PC-3 (cell line): ENCODE results near the gene PARP6. TPM values are rescaled to one million over a fixed set of nuclear protein-coding genes. Genes with fewer than 3 reads are reported as not detected.

ENCODE experiments used
- ATAC-seq: fragments of 200-7000 bp; cut with Tn5 transposase; 2 replicates; pipeline ENCODE4 v1.9.1; 2020; ENCODE audit warnings: mild to moderate bottlenecking, moderate library complexity
- BruUV-seq: library from RNA; stranded (reverse); fragments of 400-500 nt; replicated peaks from 2 replicates; lab custom pipeline; 2021; lab: Mats Ljungman, UMichigan
- CTCF ChIA-PET: fragments of 300-600 bp; sonication (Branson Sonifier 250); formaldehyde crosslinking; loops from one replicate; lab custom pipeline; 2022; ENCODE audit warnings: antibody characterized with exemption; lab: Charles Lee
- POLR2A ChIA-PET: fragments of 300-600 bp; sonication (Branson Sonifier 250); formaldehyde crosslinking; loops from one replicate; lab custom pipeline; 2022; ENCODE audit warnings: antibody characterized with exemption; ENCODE audit not compliant: unreplicated experiment; lab: Charles Lee
- DNase-seq: peaks from one replicate; pipeline ENCODE4 v3.0.0-alpha.2; 2015
- H2AFZ ChIP-seq: fragments of 300-600 bp; sonication (generic); 2 replicates; pipeline ENCODE4 v1.6.0; 2016; ENCODE audit warnings: antibody characterized with exemption, low read length
- H3F3A ChIP-seq: fragments of 300-600 bp; sonication (generic); one replicate; pipeline ENCODE4 v1.6.0; 2017; ENCODE audit warnings: antibody characterized with exemption, low read length, control low read depth, mild to moderate bottlenecking; ENCODE audit not compliant: unreplicated experiment
- H3K27ac ChIP-seq: fragments of 300-600 bp; sonication (generic); 2 replicates; pipeline ENCODE4 v1.5.1; 2016; ENCODE audit warnings: mild to moderate bottlenecking, low read length
- H3K27me3 ChIP-seq: fragments of 300-600 bp; sonication (generic); 2 replicates; pipeline ENCODE4 v1.6.1; 2016; ENCODE audit warnings: low read length, mixed read lengths
- H3K36me3 ChIP-seq: fragments of 300-600 bp; sonication (generic); 2 replicates; pipeline ENCODE4 v1.6.1; 2016; ENCODE audit warnings: low read depth, mixed run types, low read length, mixed read lengths
- H3K4me1 ChIP-seq: fragments of 300-600 bp; sonication (generic); 2 replicates; pipeline ENCODE4 v1.5.1; 2016; ENCODE audit warnings: low read length; ENCODE audit not compliant: insufficient read depth
- H3K4me2 ChIP-seq: fragments of 300-600 bp; sonication (generic); 2 replicates; pipeline ENCODE4 v1.6.0; 2016; ENCODE audit warnings: low read length
- H3K4me3 ChIP-seq: fragments of 300-600 bp; sonication (generic); 2 replicates; pipeline ENCODE4 v1.5.1; 2016; ENCODE audit warnings: mild to moderate bottlenecking, low read length, mixed read lengths
- H3K79me2 ChIP-seq: fragments of 300-600 bp; sonication (generic); 2 replicates; pipeline ENCODE4 v1.6.1; 2017; ENCODE audit warnings: low read length, mixed read lengths
- H3K9ac ChIP-seq: fragments of 300-600 bp; sonication (generic); 2 replicates; pipeline ENCODE4 v1.6.0; 2016; ENCODE audit warnings: mild to moderate bottlenecking, low read length
- H3K9me2 ChIP-seq: fragments of 300-600 bp; sonication (generic); replicated peaks from 2 replicates; pipeline ENCODE4 v1.6.1; 2016; ENCODE audit warnings: mixed run types, low read length, mixed read lengths
- H3K9me3 ChIP-seq: fragments of 300-600 bp; sonication (generic); 2 replicates; pipeline ENCODE4 v1.6.1; 2016; ENCODE audit warnings: low read length, mixed read lengths
- H4K20me1 ChIP-seq: fragments of 300-600 bp; sonication (generic); 2 replicates; pipeline ENCODE4 v1.6.1; 2016; ENCODE audit warnings: low read length, mixed read lengths
- CTCF ChIP-seq: fragments of 300-600 bp; sonication (generic); conservative IDR thresholded peaks from 2 replicates; pipeline ENCODE4 v1.5.1; 2017; ENCODE audit warnings: antibody characterized with exemption, low read depth, mild to moderate bottlenecking, low read length
- EZH2 ChIP-seq: fragments of 300-600 bp; sonication (generic); IDR thresholded peaks from one replicate; pipeline ENCODE4 v1.6.1; 2017; ENCODE audit warnings: antibody characterized with exemption, mild to moderate bottlenecking, low read length; ENCODE audit not compliant: unreplicated experiment
- EZH2phosphoT487 ChIP-seq: fragments of 300-600 bp; sonication (generic); IDR thresholded peaks from 2 replicates; pipeline ENCODE4 v1.6.1; 2018; ENCODE audit warnings: mild to moderate bottlenecking, antibody characterized with exemption, low read length, borderline replicate concordance
- intact Hi-C: fragments of 100-400 bp; cut with micrococcal nuclease; formaldehyde crosslinking; loops from 2 replicates; pipeline ENCODE4 v1.9.0; 2023
- total RNA-seq: library from RNA; depleted of rRNA; stranded (reverse); fragments of >200 nt; gene quantifications from 2 replicates; pipeline ENCODE4 v1.2.3, GENCODE V29; 2014

PARP6 gene
- total RNA-seq, 1 experiment from 2014 or later, result not detected

GRCh38 chr15:72285927-72286516 lies 13.7 kb upstream of the PARP6 start:
- Histone ChIP-seq H3K9me2 (no peaks in the 10 kb centered on the region), H2AFZ (no peak overlapping the region), H3K9ac (no peak overlapping the region), H3K27me3 (no peaks in the 10 kb centered on the region), H3K36me3 (no peaks in the 10 kb centered on the region), H3K27ac (no peak overlapping the region), H3F3A (no peaks in the 10 kb centered on the region), H3K9me3 (no peaks in the 10 kb centered on the region), H3K4me1 (no peaks in the 10 kb centered on the region), H3K4me2 (no peak overlapping the region), H3K4me3 (no peak overlapping the region), H3K79me2 (no peaks in the 10 kb centered on the region), H4K20me1 (no peaks in the 10 kb centered on the region)
- no TSS peak for BruUV-seq
- peak; percentile 59 for DNase-seq
- POLR2A ChIA-PET, result no interaction called here
- CTCF ChIA-PET, result no interaction called here
- peak; percentile 63 for TF ChIP-seq CTCF
- TF ChIP-seq EZH2phosphoT487, result no peak
- intact Hi-C loops, result loop anchor here (1.0 kb wide), 1 partner anchor 87 kb away; no protein-coding TSS in a partner anchor
- peak; percentile 80 for ATAC-seq

- no peaks in the 10 kb centered on the region for H3K27me3 ChIP-seq
- ChIA-PET POLR2A (no interaction called here), CTCF (no interaction called here)
- no peak overlapping the region for H3K9ac ChIP-seq
- H2AFZ ChIP-seq, result no peak overlapping the region
- H3K27ac ChIP-seq, result no peak overlapping the region
- no peaks in the 10 kb centered on the region for H3K36me3 ChIP-seq
- no peaks in the 10 kb centered on the region for H3F3A ChIP-seq
- H3K9me2 ChIP-seq, result no peaks in the 10 kb centered on the region
- no peak for TF ChIP-seq CTCF
- no peak for TF ChIP-seq EZH2
- TF ChIP-seq EZH2phosphoT487, result no peak
- H3K9me3 ChIP-seq, result no peaks in the 10 kb centered on the region
- DNase-seq, result no peak
- BruUV-seq, result no TSS peak
- no peak overlapping the region for H3K4me2 ChIP-seq
- ATAC-seq, result no peak
- H4K20me1 ChIP-seq, result no peaks in the 10 kb centered on the region
- intact Hi-C loops, result no loop called here
- no peak overlapping the region for H3K4me3 ChIP-seq
- no peaks in the 10 kb centered on the region for H3K79me2 ChIP-seq
- no peaks in the 10 kb centered on the region for H3K4me1 ChIP-seq
These were observed 13.0 kb upstream of the PARP6 start for GRCh38 chr15:72285402-72285801.

GRCh38 chr15:72284781-72285180 lies 12.4 kb upstream of the PARP6 start:
- no peaks in the 10 kb centered on the region for H3K36me3 ChIP-seq
- H3K9ac ChIP-seq, result no peak overlapping the region
- no peak overlapping the region for H3K27ac ChIP-seq
- no peaks in the 10 kb centered on the region for H4K20me1 ChIP-seq
- ChIA-PET POLR2A (no interaction called here), CTCF (no interaction called here)
- no peak overlapping the region for H3K4me2 ChIP-seq
- no peak for DNase-seq
- no peaks in the 10 kb centered on the region for H3K9me3 ChIP-seq
- H3K9me2 ChIP-seq, result no peaks in the 10 kb centered on the region
- no peaks in the 10 kb centered on the region for H3K79me2 ChIP-seq
- ATAC-seq, result 0 out of 2 replicates have a peak, but pooled peaks have one; percentile 22
- H2AFZ ChIP-seq, result no peak overlapping the region
- TF ChIP-seq EZH2phosphoT487 (no peak), EZH2 (no peak), CTCF (no peak)
- no peaks in the 10 kb centered on the region for H3F3A ChIP-seq
- H3K27me3 ChIP-seq, result no peaks in the 10 kb centered on the region
- BruUV-seq, result no TSS peak
- H3K4me3 ChIP-seq, result no peak overlapping the region
- no peaks in the 10 kb centered on the region for H3K4me1 ChIP-seq
- intact Hi-C loops, result no loop called here
